Left kidney (tissue), 8 donors: Measurements from ENCODE around the gene IL17C. TPM values are rescaled to one million over a fixed set of nuclear protein-coding genes. Genes with fewer than 3 reads are reported as not detected.

Experiments used
- DNase-seq: peaks from one replicate; pipeline ENCODE4 v3.0.0-alpha.2; 2013
- long read RNA-seq, 8 donors: transcript quantifications; one replicate each; lab custom pipeline, GENCODE V29; 2026
- polyA plus RNA-seq: library from polyadenylated mRNA; unstranded; fragments of 120-200 nt; gene quantifications from one replicate; pipeline ENCODE4 v1.2.1, GENCODE V29; 2013; ENCODE audit not compliant: insufficient read length

The IL17C gene, protein sequence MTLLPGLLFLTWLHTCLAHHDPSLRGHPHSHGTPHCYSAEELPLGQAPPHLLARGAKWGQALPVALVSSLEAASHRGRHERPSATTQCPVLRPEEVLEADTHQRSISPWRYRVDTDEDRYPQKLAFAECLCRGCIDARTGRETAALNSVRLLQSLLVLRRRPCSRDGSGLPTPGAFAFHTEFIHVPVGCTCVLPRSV
- polyA plus RNA-seq = 0.13 TPM
- long read RNA-seq, donor 1 = 0 reads
- long read RNA-seq, donor 2 = 0 reads
- long read RNA-seq, donor 3 = 0 reads
- long read RNA-seq, donor 4 = 0 reads
- long read RNA-seq, donor 5, partial matches to known transcripts = 0 of 1 reads
- long read RNA-seq, donor 5, other reads (novel, unspliced or antisense) = 0 of 1 reads
- long read RNA-seq, donor 6, partial matches to known transcripts = 477 of 483 reads
- long read RNA-seq, donor 6, other reads (novel, unspliced or antisense) = 6 of 483 reads
- long read RNA-seq, donor 7 = 0 reads
- long read RNA-seq, donor 8 = 0 reads

DNA sequence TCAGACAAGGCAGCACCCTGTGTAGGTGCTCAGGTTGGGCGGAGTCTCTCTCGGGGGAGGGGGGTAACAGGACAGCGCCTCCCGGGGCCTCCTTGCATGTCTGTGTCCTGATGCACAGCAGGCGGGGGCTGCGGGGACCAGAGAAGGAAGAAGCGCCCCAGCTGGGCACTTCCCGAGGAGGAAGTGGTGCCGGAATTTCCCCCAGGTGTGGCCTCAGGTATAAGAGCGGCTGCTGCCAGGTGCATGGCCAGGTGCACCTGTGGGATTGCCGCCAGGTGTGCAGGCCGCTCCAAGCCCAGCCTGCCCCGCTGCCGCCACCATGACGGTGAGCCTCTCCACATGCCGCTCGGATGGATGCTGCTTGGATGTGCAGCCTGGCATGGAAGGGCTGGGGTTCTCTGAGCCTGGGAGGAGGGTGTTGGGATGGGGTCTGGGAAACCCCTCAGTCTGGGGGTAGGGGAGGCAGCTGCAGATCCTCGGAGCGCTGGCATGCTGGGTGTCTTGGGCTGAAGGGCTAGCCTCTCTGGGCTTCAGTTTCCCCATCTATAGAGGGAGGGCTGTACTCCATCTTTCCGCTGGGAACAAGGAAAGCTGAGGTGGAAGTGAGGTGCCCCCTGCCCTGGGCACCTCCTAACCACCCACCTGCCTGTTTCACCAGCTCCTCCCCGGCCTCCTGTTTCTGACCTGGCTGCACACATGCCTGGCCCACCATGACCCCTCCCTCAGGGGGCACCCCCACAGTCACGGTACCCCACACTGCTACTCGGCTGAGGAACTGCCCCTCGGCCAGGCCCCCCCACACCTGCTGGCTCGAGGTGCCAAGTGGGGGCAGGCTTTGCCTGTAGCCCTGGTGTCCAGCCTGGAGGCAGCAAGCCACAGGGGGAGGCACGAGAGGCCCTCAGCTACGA lies at the start of gene IL17C:
TSS of gene IL17C (plus strand) at position 250 of the 908 bp plus-strand sequence. CDS start at position 320, 70 bp downstream.
- DNase-seq = no peak

DNA sequence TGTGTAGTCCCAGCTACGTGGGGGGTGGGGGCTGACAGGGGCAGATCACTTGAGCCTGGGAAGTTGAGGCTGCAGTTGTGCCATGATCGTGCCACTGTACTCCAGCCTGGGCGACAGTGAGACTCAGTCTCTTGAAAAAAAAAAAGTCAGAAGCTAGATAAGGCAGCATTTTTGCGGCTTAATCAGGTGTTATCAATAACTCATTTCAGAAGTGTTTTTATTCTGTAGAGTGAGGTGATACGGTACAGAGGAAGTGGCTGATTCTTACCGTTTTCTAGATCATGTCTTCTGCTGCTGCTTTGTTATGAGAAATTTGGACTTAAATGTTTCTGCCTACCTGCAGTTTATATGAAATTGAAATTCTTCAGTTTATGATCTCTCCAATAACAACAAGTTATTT lies 49.6 kb upstream of the IL17C start:
- DNase-seq = no peak

DNA sequence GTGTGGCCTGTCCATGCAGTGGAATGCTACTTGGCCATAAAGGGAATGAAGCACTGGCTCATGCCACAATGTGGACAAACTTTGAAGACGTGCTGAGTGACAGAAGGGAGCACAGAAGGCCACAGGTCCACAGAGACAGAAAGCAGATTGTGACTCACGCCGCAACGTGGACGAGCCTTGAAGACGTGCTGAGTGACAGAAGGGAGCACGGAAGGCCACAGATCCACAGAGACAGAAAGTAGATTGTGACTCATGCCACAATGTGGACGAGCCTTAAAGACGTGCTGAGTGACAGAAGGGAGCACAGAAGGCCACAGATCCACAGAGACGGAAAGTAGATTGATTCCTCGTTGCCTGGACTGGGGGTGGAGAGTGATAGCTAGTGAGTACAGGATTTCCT lies 48.9 kb upstream of the IL17C start:
- DNase-seq = no peak

DNA sequence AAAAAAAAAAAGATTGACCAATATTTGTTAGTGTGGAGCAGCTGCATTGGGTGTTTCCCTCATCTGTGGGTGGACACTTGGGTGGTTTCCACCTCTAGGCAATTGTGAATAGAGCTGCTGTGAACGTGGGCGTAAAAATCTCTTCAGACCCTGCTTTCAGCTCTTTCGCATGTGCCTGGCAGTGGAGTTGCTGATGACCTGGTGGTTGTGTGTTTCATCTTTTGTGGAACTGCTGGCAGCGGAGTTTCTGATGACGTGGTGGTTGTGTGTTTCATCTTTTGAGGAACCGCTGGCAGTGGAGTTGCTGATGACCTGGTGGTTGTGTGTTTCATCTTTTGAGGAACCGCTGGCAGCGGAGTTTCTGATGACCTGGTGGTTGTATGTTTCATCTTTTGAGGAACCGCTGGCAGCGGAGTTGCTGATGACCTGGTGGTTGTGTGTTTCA lies 46.8 kb upstream of the IL17C start:
- DNase-seq = no peak

DNA sequence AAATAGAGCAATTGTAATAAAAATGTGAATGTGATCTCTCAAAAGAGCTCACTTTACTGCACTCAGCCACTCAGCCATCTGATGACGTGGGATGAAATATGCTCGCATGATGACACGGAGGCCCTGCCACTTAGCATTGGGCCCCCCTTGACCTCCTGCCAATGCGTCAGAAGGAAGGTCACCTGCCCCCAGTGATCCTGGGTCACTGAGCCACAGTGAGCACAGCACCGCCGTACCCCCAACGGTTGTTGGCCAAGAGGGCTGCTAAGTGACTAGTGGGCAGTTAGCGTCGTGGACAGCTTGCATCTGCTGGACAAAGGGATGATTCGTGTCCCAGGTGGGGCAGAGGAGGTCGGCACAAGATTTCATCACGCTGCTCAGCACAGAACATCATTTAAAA lies 45.3 kb upstream of the IL17C start:
- DNase-seq = no peak

DNA sequence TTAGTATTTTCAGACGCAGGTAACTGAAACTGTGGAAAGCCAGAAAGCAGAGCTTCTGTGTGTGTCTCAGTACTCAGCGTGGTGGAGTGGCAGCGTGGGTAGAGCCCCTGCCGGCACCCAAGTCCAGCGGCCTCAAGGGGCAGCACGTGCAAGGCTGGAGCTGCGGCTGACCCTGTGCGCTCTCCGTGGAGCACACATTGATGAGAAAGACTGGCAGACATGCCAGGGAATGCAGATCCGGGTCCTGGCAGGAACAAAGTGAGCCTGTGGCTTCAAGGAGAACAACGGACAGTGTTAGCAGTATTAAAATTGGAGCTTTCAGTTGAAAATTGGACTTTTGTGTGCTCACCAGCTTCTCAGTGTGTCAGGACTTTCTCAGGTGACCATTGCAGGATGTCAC lies 44.9 kb upstream of the IL17C start:
- no peak for DNase-seq

DNA sequence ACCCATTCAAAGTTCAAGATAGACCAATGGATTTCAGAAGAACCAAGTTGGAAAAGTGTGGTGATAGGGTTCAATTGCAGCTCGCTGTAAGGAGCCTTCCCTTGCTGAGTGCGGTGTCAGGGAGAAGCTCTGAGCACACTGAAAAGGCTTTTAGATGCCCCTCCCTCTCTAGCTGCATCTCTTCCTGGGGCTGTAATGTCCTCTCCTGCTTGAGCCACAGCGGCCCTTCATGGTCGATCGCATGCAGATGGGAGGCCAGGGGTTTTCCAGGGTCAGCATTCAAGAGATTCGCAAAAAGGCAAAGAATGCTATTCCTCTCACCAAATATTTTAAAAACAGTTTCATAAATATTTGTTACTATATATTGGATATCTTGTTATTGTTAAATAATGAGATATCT lies 44.5 kb upstream of the IL17C start:
- DNase-seq = no peak

DNA sequence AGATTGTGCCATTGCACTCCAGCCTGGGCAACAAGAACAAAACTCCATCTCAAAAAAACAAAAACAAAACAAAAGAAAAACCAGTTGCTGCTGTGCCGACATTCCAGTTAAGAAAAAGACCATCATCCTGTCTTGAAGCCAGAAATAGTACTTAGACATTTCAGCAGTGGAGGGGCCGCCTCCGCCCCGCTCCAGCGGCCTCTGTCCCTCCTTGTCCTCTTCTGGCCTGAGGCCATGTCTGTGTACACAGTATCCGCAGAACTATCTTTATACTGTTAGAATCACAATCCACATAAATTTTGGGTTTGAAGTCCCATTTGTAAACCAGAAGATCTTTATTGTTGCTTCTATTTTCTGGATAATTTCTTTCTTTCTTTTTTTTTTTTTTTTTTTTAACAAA lies 43.3 kb upstream of the IL17C start:
- DNase-seq = no peak

DNA sequence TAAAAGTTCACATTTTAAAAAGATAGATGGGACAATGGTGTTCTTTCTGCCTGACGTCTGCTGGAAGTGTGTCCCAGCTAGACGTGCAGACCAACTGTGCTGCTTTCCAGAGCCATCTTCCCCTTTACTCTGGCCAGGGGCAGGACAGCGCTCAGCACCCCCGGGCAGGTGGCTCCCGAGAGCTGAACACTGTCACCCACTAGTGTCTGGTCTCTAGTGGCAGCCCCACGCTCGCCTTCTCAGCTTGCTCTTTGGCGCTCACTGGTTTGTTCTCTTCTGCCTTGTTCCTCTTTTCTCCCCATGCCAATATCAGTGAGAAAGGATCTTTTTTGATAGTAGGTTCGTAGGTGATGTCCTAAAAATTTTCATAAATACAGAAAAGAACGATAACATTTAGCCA lies 42.5 kb upstream of the IL17C start:
- no peak for DNase-seq

DNA sequence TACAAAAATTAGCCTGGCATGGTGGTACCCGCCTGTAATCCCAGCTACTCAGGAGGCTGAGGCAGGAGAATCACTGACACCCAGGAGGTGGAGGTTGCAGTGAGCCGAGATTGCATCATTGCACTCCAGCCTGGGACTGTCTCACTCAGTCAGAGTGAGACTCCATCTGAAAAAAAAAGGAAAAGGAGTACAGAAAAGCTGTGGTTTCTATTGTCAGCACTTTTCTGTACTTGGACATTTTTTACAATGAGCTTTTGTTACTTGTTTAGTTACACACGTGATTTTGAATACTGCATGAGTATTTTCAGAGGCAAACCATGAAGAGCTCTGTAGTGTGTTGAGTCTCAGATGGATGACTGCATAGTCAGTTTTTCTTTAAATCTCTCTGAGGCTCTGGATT lies 41.9 kb upstream of the IL17C start:
- DNase-seq = no peak

DNA sequence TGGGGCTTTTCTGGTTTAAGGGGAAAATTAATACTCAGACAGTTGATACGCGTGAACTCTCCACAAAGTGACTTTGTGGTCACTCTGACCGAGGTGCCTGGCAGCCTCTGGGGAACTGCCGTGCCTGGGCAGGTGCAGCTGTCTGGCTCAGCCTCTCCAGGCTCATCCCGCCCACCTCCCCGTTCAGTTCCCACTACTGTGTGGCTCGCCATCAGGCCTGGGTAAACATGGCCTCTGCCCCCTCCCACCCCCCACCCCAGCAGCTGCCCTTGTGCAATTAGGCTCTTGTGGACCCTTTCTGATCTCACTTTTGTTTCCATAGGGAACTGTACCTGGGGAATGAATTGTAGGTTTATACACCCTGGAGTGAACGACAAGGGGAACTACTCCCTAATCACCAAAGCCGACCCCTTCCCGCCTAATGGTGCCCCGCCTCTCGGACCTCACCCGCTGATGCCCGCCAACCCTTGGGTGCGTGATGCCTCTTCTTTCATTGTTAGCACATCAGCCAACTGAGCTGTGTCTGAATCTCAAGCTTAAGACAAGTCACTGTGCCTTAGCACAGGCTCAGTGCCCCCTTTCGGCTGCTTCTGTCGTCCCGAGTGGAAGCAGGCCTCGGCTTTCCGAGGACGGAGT lies 40.4 kb upstream of the IL17C start:
- no peak for DNase-seq

DNA sequence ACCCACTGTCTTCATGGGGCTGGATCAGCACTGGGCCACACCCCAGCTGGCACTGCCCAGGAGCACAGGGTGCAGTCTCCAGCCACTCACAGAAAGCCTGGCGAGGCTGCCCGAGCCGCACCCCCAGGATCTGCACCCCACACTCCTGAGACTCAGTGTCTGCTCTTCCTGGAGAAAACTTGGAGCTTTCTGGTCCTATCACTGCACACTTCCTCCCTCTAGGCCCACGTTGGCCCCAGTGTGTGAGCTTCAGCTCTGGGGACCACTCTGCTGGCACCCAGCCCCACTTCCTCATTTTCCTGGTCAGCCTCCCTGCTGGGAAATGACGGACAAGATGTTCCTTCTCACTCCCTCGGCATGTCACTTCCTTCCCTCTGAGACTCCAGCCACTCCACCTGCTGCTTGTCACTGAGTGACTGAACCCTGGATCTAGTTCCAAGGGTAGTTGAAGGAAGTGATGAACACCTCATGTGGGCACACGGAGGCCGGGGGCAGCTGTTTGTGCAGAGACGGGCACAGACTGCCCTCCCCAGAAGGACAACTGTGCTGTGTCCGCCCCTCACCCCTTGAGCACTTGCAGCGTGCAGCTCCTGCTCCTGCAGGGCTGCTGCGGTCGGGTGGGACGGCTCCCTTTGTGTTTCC lies 39.2 kb upstream of the IL17C start:
- DNase-seq = no peak

DNA sequence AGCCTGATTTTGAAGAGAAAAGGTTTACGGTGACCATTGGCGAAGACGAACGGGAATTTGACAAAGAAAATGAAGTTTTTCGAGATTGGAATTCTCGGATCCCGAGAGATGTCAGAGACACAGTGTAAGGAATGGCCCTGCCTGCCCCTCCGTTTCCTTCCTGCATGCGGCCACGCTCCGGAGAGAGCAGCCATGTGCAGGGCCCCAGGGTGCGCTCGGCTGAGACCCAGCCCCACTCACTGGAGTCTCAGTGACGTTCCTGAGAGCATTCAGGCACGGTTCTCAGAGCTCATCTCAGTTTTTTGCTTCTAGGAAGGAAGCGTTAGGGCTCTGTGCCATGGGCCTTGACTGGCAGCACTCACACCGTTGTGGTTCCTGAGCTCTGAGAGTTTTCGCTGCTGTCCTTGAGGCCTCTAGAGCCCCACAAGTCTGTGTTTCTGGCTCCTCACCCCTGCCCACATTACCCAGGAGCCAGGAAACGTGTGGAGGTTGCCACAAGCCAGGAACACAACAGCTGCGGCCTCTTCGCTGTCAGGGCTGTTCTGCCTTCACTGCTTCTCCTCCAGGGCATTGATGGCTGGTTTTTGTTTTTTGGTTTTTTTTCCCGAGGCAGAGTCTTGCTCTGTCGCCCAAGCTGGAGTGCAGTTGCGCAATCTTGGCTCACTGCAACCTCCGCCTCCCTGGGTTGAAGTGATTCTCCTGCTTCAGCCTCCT lies 38.4 kb upstream of the IL17C start:
- no peak for DNase-seq

DNA sequence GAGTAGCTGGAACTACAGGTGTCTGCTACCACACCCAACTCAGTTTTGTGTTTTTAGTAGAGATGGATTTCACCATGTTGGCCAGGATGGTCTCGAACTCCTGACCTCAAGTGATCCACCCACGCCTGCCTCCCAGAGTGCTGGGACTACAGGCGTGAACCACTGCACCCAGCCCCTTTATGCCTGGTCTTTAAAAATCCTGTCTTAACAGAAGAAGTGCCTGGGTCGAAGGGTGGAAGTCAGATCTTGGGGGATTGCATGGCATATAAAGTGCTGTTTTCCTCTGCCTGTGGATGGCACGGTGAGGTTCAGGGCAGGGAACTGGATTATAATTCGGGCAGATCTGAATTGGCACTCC lies 37.9 kb upstream of the IL17C start:
- DNase-seq = no peak

DNA sequence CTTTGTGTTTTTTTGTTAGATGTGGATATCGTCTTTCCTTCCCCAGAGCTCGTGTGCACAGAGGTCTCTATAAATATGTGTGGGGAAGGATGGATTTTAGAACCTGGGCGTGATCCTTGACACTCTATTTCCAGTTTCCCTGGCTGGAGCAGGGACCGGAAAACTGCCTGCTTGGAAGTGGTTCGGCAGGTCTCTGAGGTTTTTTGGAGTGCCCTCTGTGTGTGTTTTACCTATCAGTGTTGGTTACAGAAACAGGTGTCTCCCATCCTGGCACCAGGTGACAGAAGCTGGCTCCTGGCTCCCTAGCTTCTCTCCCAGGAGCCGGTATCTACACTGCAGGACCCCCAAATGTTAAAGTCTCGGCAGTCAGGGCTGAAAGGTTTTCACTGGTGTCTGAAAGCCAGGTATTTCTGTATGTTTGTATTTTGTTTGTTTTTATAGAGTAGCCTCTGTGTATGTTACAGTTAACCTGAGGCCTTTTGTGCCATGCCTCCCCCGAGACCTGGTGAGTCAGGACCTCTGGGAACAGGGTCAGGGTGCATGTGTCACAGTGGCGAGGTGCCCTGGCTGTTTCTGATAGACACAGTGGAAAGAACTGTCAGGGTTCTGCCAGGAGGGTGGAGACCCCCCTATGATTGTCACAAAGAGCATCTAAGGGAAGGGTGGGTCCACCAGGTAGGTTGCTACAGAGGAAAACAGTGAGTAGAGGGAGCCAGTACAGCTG lies 36.9 kb upstream of the IL17C start:
- DNase-seq = no peak

DNA sequence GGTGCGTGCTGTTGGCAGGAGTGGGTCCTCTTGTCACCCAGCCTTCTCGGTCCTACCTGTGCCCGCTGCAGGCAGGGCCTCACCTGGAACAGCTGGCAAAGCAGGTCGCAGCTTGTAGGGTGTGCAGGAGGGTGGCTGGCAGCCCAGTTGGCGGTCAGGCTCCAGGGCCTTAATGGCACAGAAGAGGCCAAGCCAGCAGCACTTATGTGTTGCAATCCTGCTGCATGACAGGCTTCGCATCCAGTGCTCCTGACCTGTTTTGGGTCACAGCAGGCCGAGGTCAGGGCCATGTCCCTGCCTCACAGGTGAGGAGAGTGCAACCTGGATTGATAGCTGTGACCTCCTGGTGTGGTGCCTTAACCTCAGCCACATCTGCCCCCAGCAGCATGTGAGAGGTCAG lies 36.3 kb upstream of the IL17C start:
- DNase-seq = no peak

DNA sequence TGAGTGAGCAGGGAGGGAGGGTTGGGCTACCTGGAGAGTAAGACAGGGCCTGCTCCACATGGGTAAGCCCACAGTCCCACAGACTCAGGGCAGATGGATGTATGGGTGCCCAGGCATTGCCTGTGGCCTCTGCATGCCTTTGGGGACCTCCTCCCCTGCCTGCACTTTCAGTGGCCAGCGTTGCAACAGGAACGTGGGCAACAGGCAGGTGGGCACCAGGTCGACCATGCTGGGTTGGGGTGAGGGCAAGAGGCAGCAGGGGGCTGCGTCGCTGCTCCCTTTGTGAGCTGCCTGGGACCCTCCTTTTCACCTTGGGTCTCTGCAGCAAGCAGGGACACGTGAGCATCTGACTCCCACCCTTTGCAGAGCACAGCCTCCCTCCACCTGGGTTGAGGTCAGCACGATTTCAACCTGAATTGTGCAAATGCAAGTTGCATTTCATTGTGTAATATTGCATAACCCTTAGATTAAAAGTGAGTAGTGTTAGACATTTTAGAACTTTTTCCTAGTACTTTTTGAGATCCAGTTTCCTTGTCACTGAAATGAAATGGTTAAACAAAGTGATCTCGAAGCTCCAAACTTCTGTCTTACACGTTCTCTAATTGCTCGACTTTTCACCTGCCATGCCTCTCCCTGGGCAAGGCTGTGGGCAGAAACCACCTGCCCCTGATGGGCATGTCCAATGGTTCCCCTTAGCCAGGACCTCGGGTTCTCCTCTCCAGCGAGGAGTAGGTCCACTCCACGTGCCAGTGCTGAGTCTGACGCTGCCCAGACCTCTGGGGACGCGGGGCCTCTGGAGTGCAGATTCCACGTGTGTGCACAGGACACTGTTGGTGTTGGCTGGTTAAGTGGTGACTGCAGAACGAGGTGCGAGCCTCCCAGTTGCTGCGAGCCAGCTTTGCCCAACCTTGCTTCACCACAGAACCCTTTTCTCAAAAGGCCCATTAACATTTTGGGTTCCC lies 32.9 kb upstream of the IL17C start:
- DNase-seq = no peak

DNA sequence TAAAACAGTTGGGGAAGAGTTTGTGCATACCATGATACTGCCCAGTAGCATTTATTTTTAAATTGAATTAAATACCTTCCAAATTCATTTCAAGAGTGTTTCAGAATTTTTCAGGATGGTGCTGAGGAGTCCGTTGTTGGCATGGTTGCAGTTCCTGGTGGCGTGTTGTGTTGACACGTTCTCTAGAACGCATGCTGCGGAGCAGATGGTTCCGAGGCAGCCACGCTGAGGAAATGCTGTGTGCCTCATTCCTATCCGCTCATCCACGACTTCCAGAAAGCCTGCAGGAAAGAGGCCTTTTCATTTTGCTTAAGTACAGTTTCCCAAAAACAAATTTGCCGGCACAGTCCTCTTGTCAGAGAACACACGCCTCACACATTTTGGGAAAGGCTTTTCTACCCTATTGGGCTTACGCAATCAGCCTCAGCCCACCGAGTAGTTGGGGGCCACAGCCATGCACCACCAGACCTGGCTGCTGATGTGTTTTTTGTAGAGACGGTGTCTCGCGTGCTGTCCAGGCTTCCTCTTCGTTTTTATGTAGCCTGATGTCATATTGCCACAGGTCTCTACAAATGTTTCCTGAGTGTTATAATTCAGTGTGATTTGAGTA lies 32.1 kb upstream of the IL17C start:
- no peak for DNase-seq

DNA sequence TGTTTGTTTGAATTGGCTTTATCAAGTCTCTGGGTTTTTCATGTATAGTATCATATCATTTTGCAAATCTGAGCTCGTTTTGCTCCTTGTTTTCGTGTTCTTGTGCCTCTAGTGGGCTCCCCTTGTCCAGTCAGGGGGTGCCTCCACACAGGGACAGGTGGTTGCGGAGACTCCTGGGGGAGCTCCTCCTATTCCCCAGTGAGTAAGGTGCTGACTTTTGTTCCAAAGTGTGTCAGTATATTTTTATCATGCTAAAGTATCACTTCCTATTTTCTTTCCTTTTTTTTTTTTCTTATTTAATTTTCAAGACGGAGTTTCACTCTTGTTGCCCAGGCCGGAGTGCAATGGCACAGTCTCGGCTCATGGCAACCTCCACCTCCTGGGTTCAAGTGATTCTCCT lies 30.3 kb upstream of the IL17C start:
- no peak for DNase-seq
